Right cardiac atrium (tissue), 5 donors: ENCODE results near the gene SBNO2. TPM values are rescaled to one million over a fixed set of nuclear protein-coding genes. Genes with fewer than 3 reads are reported as not detected.

Experiments
- ATAC-seq, 2 donors: fragments of 200-7000 bp; cut with Tn5 transposase; one replicate each; pipeline versions ENCODE4 v1.8.0 to v1.9.1; 2020; ENCODE audit warnings: moderate library complexity in 2 of 2, mild to moderate bottlenecking in 1 of 2
- DNase-seq, 3 donors: peaks; one replicate each; pipeline ENCODE4 v3.0.0-alpha.2; 2020
- H3K27ac ChIP-seq: one replicate; pipeline ENCODE4 v1.5.1; 2013; ENCODE audit warnings: mild to moderate bottlenecking, low read length, control low read depth, moderate library complexity
- H3K27me3 ChIP-seq: one replicate; pipeline ENCODE4 v1.6.1; 2013; ENCODE audit not compliant: control insufficient read depth, insufficient read depth
- H3K4me1 ChIP-seq: one replicate; pipeline ENCODE4 v1.6.1; 2013; ENCODE audit warnings: low read length; ENCODE audit not compliant: control insufficient read depth, insufficient read depth
- H3K4me3 ChIP-seq: one replicate; pipeline ENCODE4 v1.5.1; 2013; ENCODE audit warnings: low read length, control low read depth
- H3K9me3 ChIP-seq: one replicate; pipeline ENCODE4 v1.6.1; 2013; ENCODE audit warnings: low read length; ENCODE audit not compliant: control insufficient read depth
- WGBS: extraction: QIAGEN DNeasy Blood & Tissue Kit; methylation state at CpG from one replicate; pipeline ENCODE4 v1.1.7; 2013; 5-methylcytosine and 5-hydroxymethylcytosine counted together
- intact Hi-C, 4 donors: fragments of 100-400 bp; cut with DNase I; formaldehyde crosslinking; loops; one replicate each; pipeline versions ENCODE4 v1.11.0 to v1.14.0; 2022 to 2023
- long read RNA-seq, 4 donors: library from polyadenylated mRNA; unstranded; transcript quantifications; one replicate each; pipeline ENCODE4 v2.0.0, GENCODE V29; 2020 to 2021
- polyA plus RNA-seq: library from polyadenylated mRNA; stranded (reverse); fragments of 200-250 nt; gene quantifications from one replicate; pipeline ENCODE4 v1.2.3, GENCODE V29; 2013
- total RNA-seq, 4 donors: library from RNA; stranded (reverse); fragmentation: NEBNext Ultra II Directional; extraction: Animal tissue kit (Norgen Biotek cat#: 25700); gene quantifications; one replicate each; pipeline ENCODE4 v1.2.1, GENCODE V29; 2021
- donor health status: healthy with polysubstance abuse.
- donor health status: DM: no; HTN: yes; CAD: no.
- donor health status: DM: no; HTN: no; CAD: no.
- donor health status: DM: no; HTN: yes; CAD: no; lungs with severe emphysema.
- donor health status: DM: yes; HTN: yes; CAD: no.

The SBNO2 gene, protein sequence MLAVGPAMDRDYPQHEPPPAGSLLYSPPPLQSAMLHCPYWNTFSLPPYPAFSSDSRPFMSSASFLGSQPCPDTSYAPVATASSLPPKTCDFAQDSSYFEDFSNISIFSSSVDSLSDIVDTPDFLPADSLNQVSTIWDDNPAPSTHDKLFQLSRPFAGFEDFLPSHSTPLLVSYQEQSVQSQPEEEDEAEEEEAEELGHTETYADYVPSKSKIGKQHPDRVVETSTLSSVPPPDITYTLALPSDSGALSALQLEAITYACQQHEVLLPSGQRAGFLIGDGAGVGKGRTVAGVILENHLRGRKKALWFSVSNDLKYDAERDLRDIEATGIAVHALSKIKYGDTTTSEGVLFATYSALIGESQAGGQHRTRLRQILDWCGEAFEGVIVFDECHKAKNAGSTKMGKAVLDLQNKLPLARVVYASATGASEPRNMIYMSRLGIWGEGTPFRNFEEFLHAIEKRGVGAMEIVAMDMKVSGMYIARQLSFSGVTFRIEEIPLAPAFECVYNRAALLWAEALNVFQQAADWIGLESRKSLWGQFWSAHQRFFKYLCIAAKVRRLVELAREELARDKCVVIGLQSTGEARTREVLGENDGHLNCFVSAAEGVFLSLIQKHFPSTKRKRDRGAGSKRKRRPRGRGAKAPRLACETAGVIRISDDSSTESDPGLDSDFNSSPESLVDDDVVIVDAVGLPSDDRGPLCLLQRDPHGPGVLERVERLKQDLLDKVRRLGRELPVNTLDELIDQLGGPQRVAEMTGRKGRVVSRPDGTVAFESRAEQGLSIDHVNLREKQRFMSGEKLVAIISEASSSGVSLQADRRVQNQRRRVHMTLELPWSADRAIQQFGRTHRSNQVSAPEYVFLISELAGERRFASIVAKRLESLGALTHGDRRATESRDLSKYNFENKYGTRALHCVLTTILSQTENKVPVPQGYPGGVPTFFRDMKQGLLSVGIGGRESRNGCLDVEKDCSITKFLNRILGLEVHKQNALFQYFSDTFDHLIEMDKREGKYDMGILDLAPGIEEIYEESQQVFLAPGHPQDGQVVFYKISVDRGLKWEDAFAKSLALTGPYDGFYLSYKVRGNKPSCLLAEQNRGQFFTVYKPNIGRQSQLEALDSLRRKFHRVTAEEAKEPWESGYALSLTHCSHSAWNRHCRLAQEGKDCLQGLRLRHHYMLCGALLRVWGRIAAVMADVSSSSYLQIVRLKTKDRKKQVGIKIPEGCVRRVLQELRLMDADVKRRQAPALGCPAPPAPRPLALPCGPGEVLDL (N-terminal part only)
- total RNA-seq (10 to 100 TPM; 18.0 to 44.5 (median 20.5) TPM), polyA plus RNA-seq (13.4 TPM)
- long read RNA-seq, donor 1, full-length matches to known transcripts, result 3 of 11 reads
- long read RNA-seq, donor 1, partial matches to known transcripts, result 5 of 11 reads
- long read RNA-seq, donor 1, other reads (novel, unspliced or antisense), result 3 of 11 reads
- long read RNA-seq, donor 2, full-length matches to known transcripts, result 9 of 17 reads
- long read RNA-seq, donor 2, partial matches to known transcripts, result 3 of 17 reads
- long read RNA-seq, donor 2, other reads (novel, unspliced or antisense), result 5 of 17 reads
- long read RNA-seq, donor 3, partial matches to known transcripts, result 2 of 4 reads
- long read RNA-seq, donor 3, other reads (novel, unspliced or antisense), result 0 of 4 reads
- long read RNA-seq, donor 4, full-length matches to known transcripts, result 4 of 16 reads
- long read RNA-seq, donor 4, partial matches to known transcripts, result 5 of 16 reads
- long read RNA-seq, donor 4, other reads (novel, unspliced or antisense), result 7 of 16 reads

GRCh38 chr19:1173845-1174809, at the start of gene SBNO2:
SBNO2 (minus strand) TSS chr19:1174268; CDS start chr19:1154276, 19,992 bp downstream.
- Histone ChIP-seq H3K27ac (peak within 1 kb of the TSS; percentile 44), H3K4me3 (peak within 1 kb of the TSS; percentile 93), H3K27me3 (no peaks in the 10 kb centered on the region), H3K9me3 (no peaks in the 10 kb centered on the region), H3K4me1 (peaks cover 2% of the 10 kb centered on the region)
- DNase-seq, result peak; percentile 91 to 96 (median 95)
- ATAC-seq, result peak; percentile 81 to 85
- 13% methylated on average over 84 of the region's 84 CpGs for WGBS
- intact Hi-C loops, result no loop called here

- ATAC-seq (no peak), DNase-seq (peak in 1 of 3 donors; percentile 72)
- H3K27me3 ChIP-seq, result no peaks in the 10 kb centered on the region
- WGBS, result 77% methylated on average over 48 of the region's 48 CpGs
- H3K9me3 ChIP-seq, result no peaks in the 10 kb centered on the region
- intact Hi-C loops, result no loop called here
- H3K4me1 ChIP-seq, result no peaks in the 10 kb centered on the region
- H3K4me3 ChIP-seq, result no peak overlapping the region
- H3K27ac ChIP-seq, result no peak overlapping the region
Measured at GRCh38 chr19:1223018-1223855, 49.2 kb upstream of the SBNO2 start.

GRCh38 chr19:1222394-1222793, 48.3 kb upstream of the SBNO2 start:
- ATAC-seq (no peak), DNase-seq (peak in 1 of 3 donors; percentile 58)
- no peaks in the 10 kb centered on the region for H3K27me3 ChIP-seq
- no peak overlapping the region for H3K27ac ChIP-seq
- intact Hi-C loops, result no loop called here
- WGBS, result 89% methylated on average over 14 of the region's 14 CpGs
- no peaks in the 10 kb centered on the region for H3K4me1 ChIP-seq
- H3K4me3 ChIP-seq, result no peak overlapping the region
- no peaks in the 10 kb centered on the region for H3K9me3 ChIP-seq

DNA sequence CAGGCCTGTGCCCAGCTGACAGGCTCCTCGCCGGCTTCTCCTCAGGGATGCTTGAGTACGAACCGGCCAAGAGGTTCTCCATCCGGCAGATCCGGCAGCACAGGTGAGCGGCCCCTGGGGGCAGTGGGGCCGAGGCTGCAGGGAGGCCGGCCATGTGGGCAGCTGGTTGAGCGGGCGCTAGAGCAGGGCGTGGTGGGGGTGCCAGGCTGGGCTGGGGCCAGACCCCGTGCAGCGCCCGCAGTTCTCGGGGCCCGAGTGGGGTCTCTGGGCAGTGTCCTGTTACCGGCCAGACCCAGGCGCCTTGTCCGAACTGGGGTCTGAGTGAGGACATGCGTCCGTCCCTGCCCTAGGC, 47.8 kb upstream of the SBNO2 start:
- H3K27me3 ChIP-seq, result no peaks in the 10 kb centered on the region
- intact Hi-C loops, result no loop called here
- H3K4me3 ChIP-seq, result no peak overlapping the region
- ATAC-seq, result peak in 1 of 2 donors; percentile 1
- H3K9me3 ChIP-seq, result no peaks in the 10 kb centered on the region
- peak in 1 of 3 donors; percentile 65 for DNase-seq
- WGBS, result 81% methylated on average over 22 of the region's 22 CpGs
- H3K4me1 ChIP-seq, result no peaks in the 10 kb centered on the region
- no peak overlapping the region for H3K27ac ChIP-seq

- H3K9me3 ChIP-seq, result no peaks in the 10 kb centered on the region
- no peak overlapping the region for H3K4me3 ChIP-seq
- 59% methylated on average over 38 of the region's 38 CpGs for WGBS
- no peak overlapping the region for H3K27ac ChIP-seq
- ATAC-seq (peak; percentile 68 to 71), DNase-seq (peak; percentile 83 to 93 (median 92))
- intact Hi-C loops, result no loop called here
- H3K27me3 ChIP-seq, result no peaks in the 10 kb centered on the region
- H3K4me1 ChIP-seq, result no peaks in the 10 kb centered on the region
Measured at GRCh38 chr19:1220976-1221903, 47.2 kb upstream of the SBNO2 start.

DNA sequence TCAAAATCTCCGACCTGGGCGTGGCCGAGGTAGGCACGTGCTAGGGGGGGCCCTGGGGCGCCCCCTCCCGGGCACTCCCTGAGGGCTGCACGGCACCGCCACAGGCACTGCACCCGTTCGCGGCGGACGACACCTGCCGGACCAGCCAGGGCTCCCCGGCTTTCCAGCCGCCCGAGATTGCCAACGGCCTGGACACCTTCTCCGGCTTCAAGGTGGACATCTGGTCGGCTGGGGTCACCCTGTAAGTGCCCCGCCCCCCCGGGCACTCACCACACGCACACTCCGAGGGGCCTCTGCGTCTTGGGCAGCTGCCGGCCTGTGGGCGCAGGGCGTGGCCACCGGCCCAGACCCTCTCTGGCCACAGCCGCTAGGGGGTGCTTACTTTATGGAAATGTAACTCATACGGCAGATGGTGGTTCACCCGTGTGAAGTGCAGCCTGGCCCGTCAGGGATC, 46.4 kb upstream of the SBNO2 start:
- WGBS, result 86% methylated on average over 33 of the region's 33 CpGs
- no peak overlapping the region for H3K4me3 ChIP-seq
- no peaks in the 10 kb centered on the region for H3K27me3 ChIP-seq
- H3K4me1 ChIP-seq, result no peaks in the 10 kb centered on the region
- intact Hi-C loops, result no loop called here
- no peaks in the 10 kb centered on the region for H3K9me3 ChIP-seq
- no peak overlapping the region for H3K27ac ChIP-seq
- DNase-seq (peak in 1 of 3 donors; percentile 58), ATAC-seq (no peak)

DNA sequence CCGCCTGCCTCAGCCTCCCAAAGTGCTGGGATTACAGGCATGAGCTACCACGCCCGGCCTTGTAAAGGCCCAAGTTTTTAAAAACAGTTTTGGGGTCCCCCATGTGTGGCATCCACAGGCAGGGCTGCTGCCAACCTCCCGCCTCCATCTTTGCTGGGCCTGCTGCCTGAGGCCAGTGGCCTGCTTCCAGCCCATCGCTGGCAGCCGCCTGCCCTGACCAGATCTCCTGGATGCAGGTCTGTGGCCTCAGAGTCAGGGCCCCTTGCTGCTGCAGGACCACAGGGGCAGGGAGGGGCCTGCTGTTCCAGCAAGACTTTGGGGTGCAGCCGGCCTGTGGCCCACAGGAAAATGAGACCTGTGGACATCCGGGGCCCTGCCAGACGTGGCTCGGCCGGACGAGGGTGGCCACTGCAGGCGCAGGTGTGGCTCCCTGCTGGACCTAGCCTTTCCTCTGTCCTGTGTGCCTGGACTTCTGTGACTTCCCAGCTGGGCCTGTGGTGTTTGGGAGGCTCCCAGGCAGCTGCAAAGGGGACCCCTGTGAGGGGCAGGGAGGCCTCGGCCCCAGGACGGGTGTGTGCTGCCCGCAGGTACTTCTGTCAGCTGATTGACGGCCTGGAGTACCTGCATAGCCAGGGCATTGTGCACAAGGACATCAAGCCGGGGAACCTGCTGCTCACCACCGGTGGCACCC, 45.9 kb upstream of the SBNO2 start:
- Histone ChIP-seq H3K27me3 (no peaks in the 10 kb centered on the region), H3K9me3 (no peaks in the 10 kb centered on the region), H3K27ac (no peak overlapping the region), H3K4me1 (no peaks in the 10 kb centered on the region), H3K4me3 (no peak overlapping the region)
- intact Hi-C loops, result no loop called here
- DNase-seq (peak in 1 of 3 donors; percentile 56), ATAC-seq (no peak)
- 92% methylated on average over 19 of the region's 19 CpGs for WGBS
